ENCODE measurements around the gene HUS1B.
"Not testable (repeated sequence)": the region's sequence is repeated elsewhere in the genome, so short reads cannot be mapped to it uniquely, and the experiment has no call there.

The HUS1B gene

DNA sequence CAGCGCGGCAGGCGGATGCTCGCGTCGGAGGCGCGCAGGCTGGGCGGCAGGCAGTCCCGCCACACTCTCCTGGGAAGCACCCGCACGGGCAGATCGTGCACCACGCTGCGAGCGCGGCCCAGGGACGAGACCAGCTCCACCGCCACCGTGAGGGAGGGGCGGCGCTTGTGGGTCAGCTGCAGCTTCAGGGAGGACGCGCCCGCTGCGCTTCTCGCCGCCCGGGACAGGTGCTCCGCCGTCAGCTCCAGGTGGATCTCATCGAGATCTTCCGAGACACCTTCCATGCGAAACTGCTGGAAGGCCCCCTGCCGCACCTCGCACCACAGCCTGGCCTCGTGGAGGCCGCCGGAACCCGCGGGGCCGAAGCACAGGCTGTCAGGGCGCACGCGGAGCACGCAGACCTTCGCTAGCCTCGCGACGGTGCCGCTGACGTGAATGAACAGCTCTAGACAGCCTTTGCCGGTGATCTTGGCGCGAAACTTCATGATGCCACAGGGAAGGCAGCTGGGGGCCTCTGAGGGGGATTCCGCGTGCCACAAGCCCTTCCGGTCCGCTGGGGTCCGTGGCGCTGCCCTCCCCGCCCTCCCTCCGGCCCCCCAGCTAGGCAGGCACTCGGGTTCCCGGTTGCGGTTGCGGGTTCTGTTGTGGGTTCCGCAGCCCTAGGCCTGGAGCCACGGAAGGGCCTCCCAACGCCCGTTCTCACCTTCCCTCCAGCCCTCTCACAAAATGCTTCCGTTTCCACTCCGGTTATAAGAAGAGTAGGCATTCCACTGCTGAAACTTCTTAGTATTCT lies at the start of gene HUS1B:
HUS1B (minus strand) TSS at position 641 of the 793 bp plus-strand sequence; CDS start at position 485, 156 bp downstream.
- DNase-seq (ENCODE audit: extremely low spot score, insufficient read length, low read depth) (no peak), FAIRE-seq (no peak)

DNA sequence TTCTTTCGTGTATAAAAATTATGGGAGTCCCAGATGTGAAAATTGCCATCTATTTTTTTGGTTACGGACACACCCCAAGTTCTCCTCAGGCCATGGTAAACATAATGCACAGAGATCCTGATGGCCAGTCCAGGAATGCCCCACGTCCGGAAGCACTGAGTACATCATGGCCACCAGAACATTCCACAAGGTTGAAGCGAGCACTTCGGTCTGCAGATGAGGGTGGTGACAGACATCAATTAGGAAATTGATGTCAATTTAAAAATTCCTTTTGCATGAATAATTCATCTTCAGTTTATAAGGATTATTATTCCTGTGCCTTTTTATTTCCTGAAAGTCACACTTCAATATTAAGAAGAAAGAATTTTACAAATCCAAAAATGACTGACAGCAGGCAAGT lies 49.2 kb upstream of the HUS1B start:
- no peak for DNase-seq (ENCODE audit: extremely low spot score, insufficient read length, low read depth)
- no peak for FAIRE-seq

DNA sequence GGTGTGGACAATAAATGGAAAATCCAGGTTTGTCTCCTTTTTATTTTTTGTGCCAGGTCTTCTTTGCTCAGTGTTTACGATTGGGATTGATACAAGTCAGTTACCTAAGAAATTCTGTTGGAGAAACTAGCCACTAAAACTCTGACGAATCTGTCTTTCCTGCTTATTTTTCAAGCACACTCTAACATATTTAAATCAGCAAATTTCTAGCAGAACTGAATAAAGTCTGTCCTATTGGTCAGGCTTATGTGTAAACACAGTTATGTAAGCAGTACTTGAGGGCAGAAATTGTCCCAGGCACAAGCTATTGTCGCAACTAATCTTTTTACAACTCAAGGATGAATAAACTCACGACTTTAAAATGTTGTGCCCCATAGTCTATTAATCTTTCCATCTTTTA lies 48.1 kb upstream of the HUS1B start:
- FAIRE-seq (no peak), DNase-seq (ENCODE audit: extremely low spot score, insufficient read length, low read depth) (no peak)

DNA sequence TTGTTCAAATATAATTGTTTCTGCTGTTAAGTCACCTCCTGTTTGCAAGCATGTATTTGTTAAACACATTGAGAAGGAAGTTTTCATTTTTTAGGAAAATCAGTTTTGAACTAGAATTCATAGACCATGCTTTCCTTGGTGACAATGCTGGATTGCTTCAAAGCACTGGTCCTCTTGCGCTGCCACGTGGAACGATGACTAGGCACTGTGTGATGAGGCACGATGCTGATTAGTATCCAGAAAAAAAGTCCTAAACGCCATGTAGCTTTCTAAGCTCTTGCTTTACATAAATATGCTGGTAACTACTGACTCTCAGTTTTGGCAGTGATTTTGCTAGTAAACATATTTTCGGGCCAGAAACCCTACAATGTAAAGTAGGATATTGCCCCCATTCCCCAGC lies 47.1 kb upstream of the HUS1B start:
- no peak for FAIRE-seq

DNA sequence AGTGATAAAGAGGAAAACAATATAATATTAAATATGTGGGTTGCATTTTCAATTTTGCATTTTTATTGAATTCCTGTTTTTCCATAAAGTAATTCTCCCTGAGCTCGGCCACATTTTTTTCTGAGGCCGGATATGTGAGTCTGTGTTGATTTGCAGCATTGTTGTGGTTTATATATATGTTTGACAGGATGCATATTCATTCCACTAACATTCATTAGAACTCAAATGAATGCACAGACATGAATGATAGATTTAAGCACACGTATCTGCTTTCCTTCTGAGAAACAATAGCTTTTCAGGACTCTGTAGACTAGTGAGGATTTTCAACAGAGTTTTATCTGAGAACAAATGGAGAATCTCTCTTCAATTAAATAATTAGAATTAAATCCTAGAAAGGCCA lies 46.7 kb upstream of the HUS1B start:
- DNase-seq (ENCODE audit: extremely low spot score, insufficient read length, low read depth) (no peak), FAIRE-seq (no peak)

More for the DNA sequence above, 47.1 kb upstream of the HUS1B start:
- no peak for DNase-seq (ENCODE audit: extremely low spot score, insufficient read length, low read depth)

DNA sequence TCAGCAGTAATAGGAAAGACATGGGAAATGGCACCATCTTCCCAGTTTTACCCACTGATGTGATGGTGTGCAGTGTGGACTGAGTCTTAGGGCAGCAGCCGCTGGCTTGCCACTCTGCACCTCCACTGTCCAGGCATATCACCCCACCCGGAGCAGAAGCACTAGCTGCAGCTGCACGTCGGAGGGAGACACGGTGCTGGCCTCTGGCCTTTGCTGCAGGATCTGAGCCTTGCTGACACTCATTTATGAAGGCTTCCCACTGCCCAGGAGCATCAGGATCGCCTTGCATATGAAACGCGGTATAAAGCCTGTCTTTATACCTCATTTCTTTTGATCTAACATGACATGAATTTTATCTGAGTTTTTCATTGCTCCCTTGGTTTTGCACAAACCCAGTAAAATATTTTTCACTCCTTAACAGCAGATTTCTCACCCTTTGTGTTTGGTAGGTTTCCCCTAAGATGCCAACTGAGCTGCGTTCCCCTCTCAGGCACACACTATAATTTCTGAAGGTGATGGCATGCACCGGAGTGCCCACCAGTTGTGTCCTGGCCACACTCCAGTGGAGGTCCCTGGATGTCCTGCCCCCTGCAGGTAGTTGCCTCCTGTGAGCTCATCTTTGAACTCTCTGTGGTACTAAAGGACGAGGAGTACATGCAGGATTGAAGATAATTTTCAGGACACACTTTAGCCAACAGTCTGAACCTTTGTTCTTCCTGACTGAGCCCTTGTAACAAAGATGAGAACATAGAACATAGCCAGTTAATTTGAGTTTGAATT lies 45.0 kb upstream of the HUS1B start:
- no peak for DNase-seq (ENCODE audit: extremely low spot score, insufficient read length, low read depth)
- FAIRE-seq: no peak

- no peak for FAIRE-seq
- no peak for DNase-seq (ENCODE audit: extremely low spot score, insufficient read length, low read depth)
Observed at GRCh38 chr6:701215-701614, 44.3 kb upstream of the HUS1B start.

DNA sequence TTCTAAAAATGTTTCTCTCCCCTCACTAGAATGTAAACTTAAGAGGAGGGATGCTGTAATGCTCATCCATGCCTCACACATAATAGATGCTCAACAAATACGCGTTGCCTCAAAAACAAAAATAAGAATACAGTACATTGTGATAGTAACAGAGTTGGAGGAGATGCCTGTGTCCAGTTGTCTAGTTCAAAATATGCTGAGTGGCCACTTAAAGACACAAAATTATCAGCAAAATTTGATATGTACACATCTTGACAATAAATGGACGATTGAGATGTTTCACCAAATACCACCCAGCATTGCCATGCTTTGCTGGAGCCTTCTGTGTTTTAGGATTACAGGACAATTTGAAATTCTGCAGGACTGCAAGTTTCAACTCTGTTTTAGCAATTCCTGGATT lies 43.6 kb upstream of the HUS1B start:
- DNase-seq (ENCODE audit: extremely low spot score, insufficient read length, low read depth): no peak
- FAIRE-seq: no peak

GRCh38 chr6:699319-699718 lies 42.4 kb upstream of the HUS1B start:
- FAIRE-seq (no peak), DNase-seq (ENCODE audit: extremely low spot score, insufficient read length, low read depth) (no peak)

DNA sequence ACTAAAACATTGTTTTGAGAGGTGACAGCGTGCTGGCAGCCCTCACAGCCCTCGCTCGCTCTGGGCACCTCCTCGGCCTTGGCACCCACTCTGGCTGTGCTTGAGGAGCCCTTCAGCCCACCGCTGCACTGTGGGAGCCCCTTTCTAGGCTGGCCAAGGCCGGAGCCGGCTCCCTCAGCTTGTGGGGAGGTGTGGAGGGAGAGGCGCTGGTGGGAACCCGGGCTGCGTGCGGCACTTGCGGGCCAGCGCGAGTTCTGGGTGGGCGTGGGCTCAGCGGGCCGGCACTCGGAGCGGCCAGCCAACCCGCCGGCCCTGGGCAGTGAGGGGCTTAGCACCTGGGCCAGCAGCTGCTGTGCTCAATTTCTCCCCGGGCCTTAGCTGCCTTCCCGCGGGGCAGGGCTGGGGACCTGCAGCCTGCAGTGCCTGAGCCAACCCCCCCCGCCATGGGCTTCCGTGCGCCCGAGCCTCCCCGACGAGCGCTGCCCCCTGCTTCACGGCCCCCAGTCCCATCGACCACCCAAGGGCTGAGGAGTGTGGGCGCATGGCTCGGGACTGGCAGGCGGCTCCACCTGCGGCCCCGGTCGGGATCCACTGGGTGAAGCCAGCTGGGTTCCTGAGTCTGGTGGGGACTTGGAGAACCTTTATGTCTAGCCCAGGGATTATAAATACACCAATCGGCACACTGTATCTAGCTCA lies 37.7 kb upstream of the HUS1B start:
- DNase-seq (ENCODE audit: extremely low spot score, insufficient read length, low read depth); FAIRE-seq: not testable (repeated sequence)

DNA sequence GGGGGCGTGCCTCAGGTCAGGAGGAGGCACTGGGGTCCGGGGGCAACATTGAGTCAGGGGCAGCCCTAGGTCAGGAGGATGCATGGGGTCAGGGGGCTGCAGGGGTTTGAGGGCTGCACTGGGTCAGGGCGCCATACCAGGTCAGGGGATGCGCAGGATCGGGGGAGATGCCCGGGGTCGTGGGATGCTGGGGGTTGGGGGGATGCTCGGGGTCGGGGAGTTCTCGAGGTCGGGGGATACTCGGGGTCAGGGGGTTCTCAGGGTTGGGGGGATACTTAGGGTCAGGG lies 36.8 kb upstream of the HUS1B start:
- FAIRE-seq (no peak), DNase-seq (ENCODE audit: extremely low spot score, insufficient read length, low read depth) (no peak)

DNA sequence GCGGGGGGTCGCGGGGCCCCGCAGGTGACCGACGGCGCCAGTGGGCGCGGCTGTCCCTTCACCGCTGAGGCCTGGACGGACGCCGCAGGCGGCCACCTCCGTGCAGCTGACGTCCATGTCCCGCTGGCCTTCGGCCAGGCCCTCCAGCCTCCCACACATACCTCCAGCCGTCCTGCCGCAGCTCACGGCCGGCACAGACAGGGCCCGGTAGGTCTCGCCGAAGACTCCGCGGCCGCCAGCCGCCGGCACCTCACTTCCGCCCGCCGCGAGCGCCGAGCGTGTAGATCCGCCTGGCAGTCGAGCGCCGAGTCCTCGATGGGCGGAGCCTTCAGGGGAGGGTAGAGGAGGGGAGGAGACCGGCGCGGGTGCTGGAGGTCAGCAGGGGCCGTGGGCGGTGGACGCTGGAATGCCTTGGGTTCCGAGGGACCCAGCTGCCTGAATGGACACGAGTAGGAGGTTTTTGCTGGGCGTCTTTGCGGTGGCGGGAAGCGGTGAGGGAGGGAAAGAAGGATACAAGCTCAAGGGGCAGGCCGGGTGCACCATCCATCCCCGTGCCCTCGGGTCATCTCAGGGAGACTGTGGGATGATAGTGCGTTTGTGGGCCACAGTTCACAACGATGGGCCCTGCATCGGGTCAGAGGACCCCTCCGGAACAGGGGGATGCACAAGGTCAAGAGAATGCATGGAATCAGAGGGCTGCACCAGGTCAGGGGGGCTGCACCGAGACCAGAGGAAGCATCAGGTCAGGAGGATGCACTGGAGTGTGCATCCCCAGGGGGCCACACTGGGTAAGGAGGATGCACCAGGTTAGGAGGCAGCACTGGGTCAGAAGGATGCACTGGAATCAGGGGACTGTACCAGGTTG lies 36.2 kb upstream of the HUS1B start, which contains the start of gene EXOC2:
EXOC2 (minus strand) TSS at position 282 of the 865 bp plus-strand sequence. CDS start 55,321 bp downstream, outside the sequence.
- FAIRE-seq: peak; percentile 77

DNA sequence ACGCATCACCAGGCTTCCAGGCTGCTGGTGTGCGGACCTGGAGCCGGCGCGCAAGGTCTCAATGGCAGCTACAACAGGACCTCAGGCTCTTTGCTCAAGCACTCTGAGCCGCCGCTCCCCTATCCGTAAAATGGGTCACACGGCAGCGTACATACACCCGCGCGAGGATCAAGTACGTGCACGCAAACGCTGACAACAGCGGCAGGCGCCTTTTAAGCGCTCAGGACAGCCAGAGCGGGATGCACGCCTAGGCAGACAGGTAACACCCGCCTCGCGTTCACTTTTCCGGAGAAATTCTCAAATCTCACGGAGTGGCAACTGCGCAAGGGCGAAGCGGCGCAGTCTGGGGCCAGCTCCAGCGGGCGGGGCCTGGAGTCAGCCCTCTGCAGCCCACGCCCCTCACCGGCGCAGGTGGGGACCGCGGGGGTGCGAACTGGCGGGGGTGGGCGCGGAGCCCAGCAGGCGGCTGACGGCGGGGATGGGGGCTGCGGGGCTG lies 35.5 kb upstream of the HUS1B start:
- peak; percentile 72 for FAIRE-seq
- peak; percentile 44 for DNase-seq (ENCODE audit: extremely low spot score, insufficient read length, low read depth)

More for the DNA sequence above, 36.2 kb upstream of the HUS1B start, which contains the start of gene EXOC2:
- peak; percentile 83 for DNase-seq (ENCODE audit: extremely low spot score, insufficient read length, low read depth)

DNA sequence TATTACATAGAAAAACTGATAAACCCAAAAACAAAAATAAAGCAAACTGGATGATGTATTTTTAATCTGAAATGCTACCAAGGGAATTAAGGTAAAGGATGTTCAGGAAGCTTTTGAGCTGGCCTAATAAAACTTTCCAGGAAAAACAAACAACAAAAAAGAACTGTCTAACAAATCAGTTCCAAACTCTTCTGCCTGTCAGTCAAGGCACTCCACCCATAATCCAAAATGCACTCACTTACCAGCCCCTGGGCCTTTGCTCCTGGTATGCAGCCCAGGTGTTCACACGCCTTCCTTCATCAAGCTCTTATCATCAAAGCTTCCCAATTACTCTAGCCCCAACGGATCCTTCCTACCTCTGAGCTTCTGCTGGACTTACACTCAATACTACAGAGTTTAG lies 32.3 kb upstream of the HUS1B start:
- DNase-seq (ENCODE audit: extremely low spot score, insufficient read length, low read depth) (no peak), FAIRE-seq (no peak)

- DNase-seq (ENCODE audit: extremely low spot score, insufficient read length, low read depth): no peak
- no peak for FAIRE-seq
Observed at GRCh38 chr6:686497-686896, 29.6 kb upstream of the HUS1B start.

DNA sequence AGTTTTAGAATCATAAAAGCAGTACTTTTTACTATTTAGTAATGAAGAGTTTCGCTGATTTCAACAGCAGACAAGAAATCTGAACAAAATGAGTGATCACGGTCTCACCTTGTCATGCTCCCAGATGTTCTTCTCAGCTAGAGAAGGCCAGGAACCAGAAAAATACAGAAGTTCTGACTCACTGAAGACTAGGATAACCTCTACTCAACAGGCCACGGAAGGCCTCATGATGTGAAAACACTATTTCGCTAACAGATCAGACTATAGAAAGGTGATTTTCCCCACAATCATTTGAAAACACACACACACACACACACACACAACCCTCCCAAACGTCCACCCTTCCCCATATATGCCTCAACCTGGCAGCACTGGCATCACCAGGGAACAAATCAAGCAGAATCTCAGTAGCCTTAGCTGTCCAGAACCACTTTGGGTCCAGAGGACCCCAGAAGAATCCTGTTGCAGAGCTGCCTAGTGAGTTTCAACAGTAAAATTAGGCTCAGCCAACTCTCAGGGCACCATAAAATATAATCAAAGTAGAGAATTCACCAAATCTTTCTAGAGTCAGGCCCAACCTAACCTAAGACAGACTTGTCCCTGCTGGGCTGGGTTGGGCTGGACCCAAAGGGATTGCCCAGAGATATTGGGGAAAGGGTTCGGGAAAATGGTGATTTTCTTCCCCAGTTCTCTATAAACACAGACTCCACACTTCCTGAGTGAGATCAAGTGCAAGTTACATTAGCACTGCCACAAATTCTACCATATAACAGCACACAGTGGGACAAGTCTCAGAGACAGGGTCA lies 28.1 kb upstream of the HUS1B start:
- peak; percentile 84 for FAIRE-seq
- peak; percentile 26 for DNase-seq (ENCODE audit: extremely low spot score, insufficient read length, low read depth)

DNA sequence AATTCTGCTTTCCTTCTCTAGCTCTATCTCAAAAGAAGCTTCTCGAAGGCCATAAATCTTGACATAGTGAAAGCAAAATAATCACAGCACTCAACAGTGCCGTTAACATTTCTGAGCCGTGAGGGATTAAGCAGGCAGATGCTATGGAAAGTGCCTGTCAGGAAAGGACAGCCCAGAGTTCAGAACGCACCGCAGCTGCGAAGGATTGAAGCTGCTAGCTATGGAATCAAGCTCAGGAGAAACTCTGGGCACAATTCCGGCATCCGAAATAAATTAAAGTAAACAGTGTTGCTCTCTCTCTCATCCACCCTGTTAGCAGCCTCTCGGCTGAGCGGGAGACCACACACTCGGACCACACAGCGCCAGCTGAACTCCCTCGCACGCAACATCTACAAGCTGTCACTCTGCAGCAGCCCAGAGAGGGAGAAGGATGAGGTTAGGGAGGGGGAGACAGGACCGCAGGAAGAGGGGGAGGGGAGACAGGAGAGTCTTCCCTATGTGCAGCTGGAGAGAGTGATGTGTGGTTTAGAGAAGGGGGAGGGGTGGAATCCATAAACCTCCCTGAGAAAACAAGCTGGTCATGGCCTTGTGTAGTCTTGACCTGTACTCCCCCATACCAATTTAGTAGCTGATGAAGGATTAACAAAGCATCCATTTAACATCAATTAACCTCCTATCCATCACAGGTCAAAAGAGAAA lies 27.0 kb upstream of the HUS1B start:
- DNase-seq (ENCODE audit: extremely low spot score, insufficient read length, low read depth) (no peak), FAIRE-seq (no peak)

- no peak for DNase-seq (ENCODE audit: extremely low spot score, insufficient read length, low read depth)
- no peak for FAIRE-seq
Observed at GRCh38 chr6:680666-681340, 23.9 kb upstream of the HUS1B start.
